Fibroblast of upper back skin (primary cell): ENCODE data around the gene DZIP1L.

Experiments
- DNase-seq: peaks from one replicate; pipeline ENCODE4 v3.0.0-alpha.2; 2013

DZIP1L gene

GRCh38 chr3:138031536-138031935 lies 83.9 kb downstream of the DZIP1L start:
- DNase-seq = no peak

GRCh38 chr3:138030734-138031280 lies 84.6 kb downstream of the DZIP1L start:
- no peak for DNase-seq

- no peak for DNase-seq
Observed at GRCh38 chr3:138027821-138028220, 87.6 kb downstream of the DZIP1L start.

- DNase-seq = no peak
Observed at GRCh38 chr3:138025553-138025952, 89.9 kb downstream of the DZIP1L start.

- no peak for DNase-seq
Observed at GRCh38 chr3:138023754-138024153, 91.7 kb downstream of the DZIP1L start.

GRCh38 chr3:138019281-138020069 lies 95.9 kb downstream of the DZIP1L start:
- no peak for DNase-seq

GRCh38 chr3:138016065-138016464 lies 99.3 kb downstream of the DZIP1L start:
- DNase-seq = no peak

GRCh38 chr3:138012526-138012925 lies 102.9 kb downstream of the DZIP1L start:
- DNase-seq = no peak
